EL (cell line): ENCODE data around the gene SPINT4.

Source experiments
- DNase-seq: peaks from one replicate; pipeline ENCODE4 v3.0.0-alpha.2; 2016

SPINT4 gene

DNA sequence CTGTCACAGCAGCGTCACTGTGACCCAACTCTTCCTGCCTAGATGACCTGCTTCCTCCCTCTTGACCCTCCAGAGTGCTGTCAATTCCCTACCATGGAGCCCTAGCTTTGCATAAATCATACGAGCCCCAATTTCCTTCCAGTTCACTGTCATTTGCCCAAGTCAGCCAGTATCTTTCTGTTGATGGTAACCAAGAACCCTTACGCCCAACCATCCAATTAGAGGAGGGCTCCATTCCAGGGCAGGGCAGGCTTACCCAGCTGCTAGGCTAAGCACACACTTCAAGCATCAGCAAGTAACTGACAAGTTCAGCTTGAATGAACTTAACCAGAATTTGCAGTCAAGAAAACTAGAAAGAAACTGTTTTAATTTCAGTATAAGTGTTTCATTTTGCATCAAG is 43.8 kb downstream of the SPINT4 start:
- DNase-seq: no peak

DNA sequence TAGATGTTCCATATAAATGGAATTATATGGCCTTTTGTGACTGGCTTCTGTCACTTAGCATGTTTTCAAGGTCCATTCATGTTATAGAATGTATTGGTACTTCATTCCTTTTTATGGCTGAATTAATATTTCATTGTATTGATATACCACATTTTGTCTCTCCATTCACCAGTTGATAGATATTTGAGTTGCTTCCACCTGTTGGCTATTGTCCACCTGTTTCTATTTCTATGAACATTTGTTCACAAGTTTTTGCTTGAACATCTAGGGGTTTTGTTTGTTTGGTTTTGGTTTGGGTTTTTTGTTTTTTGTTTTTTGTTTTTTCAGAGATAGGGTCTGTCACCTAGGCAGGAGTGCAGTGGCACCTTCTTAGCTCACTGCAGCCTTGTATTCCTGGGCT is 46.3 kb downstream of the SPINT4 start:
- no peak for DNase-seq

DNA sequence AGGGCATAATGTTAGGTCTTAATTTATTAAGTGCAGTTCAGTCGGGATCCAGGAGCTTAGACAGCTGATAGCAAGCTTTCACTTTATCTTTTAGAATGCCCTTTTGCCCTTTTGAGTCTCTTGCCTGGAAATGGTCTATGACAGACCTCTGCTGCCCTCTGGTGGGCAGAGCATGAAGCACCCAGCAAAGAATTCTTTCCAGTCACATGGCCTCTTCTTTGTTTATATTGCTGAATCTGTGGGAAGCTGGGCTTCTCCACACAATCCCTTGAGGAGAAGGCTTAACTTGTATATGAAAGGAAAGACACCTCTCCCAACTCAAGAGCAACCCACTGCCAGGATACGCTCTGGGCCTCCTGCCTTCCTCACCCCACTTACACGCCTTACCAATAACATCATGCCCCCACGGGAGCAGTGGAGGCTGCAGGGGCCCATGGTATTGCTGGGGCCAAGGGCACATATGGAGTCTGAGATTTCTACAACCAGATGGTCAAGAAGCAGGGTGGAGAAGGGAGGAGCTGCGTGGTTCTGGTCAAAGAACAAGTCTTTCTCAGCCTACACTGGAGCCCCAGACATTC is 49.1 kb downstream of the SPINT4 start:
- DNase-seq: peak; percentile 76

DNA sequence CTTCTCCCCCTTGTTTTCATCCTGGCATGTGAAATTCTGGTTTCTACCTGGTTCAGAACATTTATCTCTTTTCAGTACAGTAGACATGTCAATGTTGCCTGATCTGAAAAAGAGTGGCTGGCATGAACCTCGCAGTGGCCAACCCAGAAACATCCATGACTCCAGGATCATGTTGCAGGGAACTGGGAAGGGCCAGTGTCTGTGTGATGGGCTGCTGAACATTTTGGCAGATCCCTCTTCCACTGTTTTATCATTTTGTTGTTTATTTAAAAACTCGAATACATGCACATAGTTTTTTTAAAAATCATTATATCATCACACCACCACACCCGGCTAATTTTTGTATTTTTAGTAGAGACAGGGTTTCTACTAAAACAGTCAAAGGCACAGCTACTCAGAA is 50.5 kb downstream of the SPINT4 start:
- DNase-seq: no peak

DNA sequence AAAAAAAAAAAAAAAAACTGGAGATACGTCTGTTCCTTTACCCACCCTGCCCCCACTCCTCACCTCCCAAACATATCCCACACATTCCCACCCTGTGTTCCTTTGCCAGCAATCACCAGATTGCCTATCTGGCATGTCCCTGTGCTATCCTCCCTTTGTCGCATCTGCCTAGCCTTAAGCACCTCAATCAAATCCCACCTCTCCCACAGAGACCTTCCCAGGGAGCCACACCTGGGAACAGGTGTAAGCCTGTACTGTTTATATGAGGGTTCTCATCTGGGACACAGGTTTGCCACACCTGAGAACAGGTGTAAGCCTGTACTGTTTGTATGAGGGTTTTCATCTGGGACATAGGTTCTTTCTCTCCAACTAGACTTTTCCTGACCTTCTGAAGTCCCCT is 52.8 kb downstream of the SPINT4 start:
- no peak for DNase-seq

DNA sequence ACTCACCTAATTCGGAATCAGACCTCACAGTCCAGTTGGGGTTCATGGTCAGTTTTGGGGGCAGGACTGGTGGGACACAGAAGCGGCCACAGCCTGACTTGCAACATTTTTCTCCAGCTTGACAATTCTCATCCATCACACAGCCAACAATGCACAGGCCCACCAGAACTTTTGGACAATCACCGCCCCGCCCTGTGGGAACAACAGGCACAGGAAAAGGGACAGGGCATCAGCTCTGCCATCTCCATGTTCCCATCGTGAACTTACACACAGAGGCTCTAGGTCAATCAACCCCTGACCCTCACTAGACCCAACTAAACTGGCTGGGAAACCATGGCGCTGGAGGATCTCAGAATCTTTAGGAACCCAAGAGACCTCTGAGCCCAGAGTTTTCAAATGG is 53.3 kb downstream of the SPINT4 start:
- no peak for DNase-seq
